NCI-H748 treated with DMSO at 0.1 percent for 48 hours (cell line): ENCODE measurements around the gene DUOX2.
"Not testable (repeated sequence)": the region's sequence is repeated elsewhere in the genome, so short reads cannot be mapped to it uniquely, and the experiment has no call there.

Source experiments
- DNase-seq: peaks from one replicate; lab custom pipeline; 2025; lab: John Stamatoyannopoulos, UW

Gene DUOX2

DNA sequence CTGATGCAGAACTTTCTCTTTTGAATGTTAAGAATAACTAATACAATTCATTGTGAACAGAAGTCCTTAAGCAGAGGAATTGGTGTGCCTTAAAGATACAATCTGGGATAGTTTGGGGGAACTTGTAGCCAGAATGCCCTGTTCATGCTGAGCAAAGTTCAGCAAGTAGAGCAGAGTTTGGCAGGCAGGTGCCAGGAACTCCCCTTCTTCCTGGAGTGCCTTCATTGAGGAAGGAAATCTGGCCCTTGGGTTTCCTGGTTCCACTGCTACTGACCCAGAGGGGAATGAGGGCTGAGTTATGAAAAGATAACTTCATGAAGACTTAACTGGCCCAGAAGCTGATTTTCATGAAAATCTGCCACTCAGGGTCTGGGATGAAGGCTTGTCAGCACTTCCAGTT is 40.4 kb downstream of the DUOX2 start:
- not testable (repeated sequence) for DNase-seq

GRCh38 chr15:45069942-45070360 is 44.0 kb downstream of the DUOX2 start:
- not testable (repeated sequence) for DNase-seq

GRCh38 chr15:45064386-45064785 is 49.6 kb downstream of the DUOX2 start:
- no peak for DNase-seq

DNA sequence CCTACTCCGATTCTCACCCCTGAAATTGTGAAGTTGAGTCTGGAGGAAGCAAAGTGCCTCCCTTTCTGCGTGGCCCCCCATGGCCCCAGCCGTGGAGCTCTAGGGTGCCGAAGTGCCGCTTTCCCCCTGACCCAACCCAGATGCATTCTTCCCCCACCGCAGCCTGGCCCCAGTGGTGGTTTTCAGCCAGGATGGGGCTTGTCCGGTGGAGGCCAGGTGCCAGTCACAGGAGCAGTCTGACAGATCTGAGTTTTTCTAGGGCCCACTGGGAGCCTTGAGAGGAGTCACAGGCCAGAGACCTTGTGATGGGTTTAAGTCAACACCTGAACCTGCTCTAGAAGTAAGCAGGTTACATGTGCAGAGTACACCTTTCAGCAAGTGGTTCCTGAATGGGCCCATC is 51.7 kb downstream of the DUOX2 start:
- DNase-seq: not testable (repeated sequence)

GRCh38 chr15:45058690-45059675 is 55.0 kb downstream of the DUOX2 start:
- DNase-seq: not testable (repeated sequence)

DNA sequence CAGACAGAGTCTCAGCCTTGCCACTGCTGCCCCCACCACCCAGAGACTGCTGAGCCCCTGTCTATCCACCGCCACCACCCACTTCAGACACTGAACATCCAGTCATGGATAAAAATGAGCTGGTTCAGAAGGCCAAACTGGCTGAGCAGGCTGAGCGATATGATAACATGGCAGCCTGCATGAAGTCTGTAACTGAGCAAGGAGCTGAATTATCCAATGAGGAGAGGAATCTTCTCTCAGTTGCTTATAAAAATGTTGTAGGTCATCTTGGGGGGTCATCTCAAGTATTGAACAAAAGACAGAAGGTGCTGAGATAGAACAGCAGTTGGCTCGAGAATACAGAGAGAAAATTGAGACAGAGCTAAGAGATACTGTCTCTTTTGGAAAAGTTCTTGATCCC is 61.3 kb downstream of the DUOX2 start:
- DNase-seq: not testable (repeated sequence)

- no peak for DNase-seq
Measured at GRCh38 chr15:45050587-45050986, 63.4 kb downstream of the DUOX2 start.

- DNase-seq: no peak
Measured at GRCh38 chr15:45048794-45049631, 65.0 kb downstream of the DUOX2 start.

DNA sequence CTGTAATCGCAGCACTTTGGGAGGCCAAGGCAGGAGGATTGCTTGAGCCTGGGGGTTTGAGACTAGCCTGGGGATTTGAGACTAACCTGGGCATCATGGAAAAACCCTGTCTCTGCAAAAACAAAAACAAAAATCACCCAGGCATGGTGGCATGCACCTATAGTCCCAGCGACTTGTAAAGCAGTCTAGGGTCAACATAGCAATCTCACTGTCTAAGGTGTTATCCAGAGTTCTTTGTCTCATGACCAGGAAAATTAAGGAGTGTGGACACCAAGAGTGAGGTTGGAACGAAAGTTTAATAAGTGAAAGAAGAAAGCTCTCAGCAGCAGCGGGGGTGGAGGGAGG is 65.6 kb downstream of the DUOX2 start:
- DNase-seq: not testable (repeated sequence)

GRCh38 chr15:45044270-45044669 is 69.7 kb downstream of the DUOX2 start:
- DNase-seq: not testable (repeated sequence)

DNA sequence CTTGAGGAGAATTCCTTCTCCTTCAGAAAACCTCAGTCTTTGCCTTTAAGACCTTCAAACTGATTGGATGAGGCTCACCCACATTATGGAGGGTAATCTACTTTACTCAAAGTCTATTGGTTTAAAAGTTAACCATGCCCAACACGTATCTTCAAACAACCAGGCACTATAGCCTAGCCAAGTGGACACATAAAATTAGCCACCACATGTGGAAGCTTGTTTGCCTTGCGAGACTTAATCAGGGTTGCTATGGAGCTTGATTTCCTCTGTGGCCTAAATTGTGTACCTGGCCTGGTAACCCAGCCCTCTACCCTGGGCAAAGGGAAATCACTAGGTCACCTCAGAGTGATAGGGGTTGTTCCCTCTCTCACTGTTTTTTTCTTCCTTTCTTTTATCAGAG is 71.1 kb downstream of the DUOX2 start:
- DNase-seq: not testable (repeated sequence)
